GM23338 (cell line): ENCODE data around the gene ZNF219. TPM values are rescaled to one million over a fixed set of nuclear protein-coding genes. Genes with fewer than 3 reads are reported as not detected.

Experiments used
- ATAC-seq: fragments of 200-7000 bp; cut with Tn5 transposase; 3 replicates; pipeline ENCODE4 v1.9.1; 2020
- DNase-seq: peaks from one replicate; pipeline ENCODE4 v3.0.0-alpha.2; 2015; ENCODE audit warnings: low spot score
- H2AFZ ChIP-seq: fragments of 200-600 bp; sonication (generic); 2 replicates; pipeline ENCODE4 v1.8.0; 2016; ENCODE audit warnings: antibody characterized with exemption, mild to moderate bottlenecking, moderate library complexity
- H3F3A ChIP-seq: fragments of 200-600 bp; sonication (generic); replicated peaks from 2 replicates; pipeline ENCODE4 v1.8.0; 2017; ENCODE audit warnings: antibody characterized with exemption, mixed run types, low read depth
- H3K27ac ChIP-seq: fragments of 200-600 bp; sonication (generic); 2 replicates; pipeline ENCODE4 v1.6.1; 2016; ENCODE audit warnings: low read depth
- H3K27me3 ChIP-seq: fragments of 200-600 bp; sonication (generic); 2 replicates; pipeline ENCODE4 v1.8.0; 2016; ENCODE audit warnings: mild to moderate bottlenecking, mixed run types, moderate library complexity; ENCODE audit not compliant: insufficient read depth
- H3K36me3 ChIP-seq: fragments of 200-600 bp; sonication (generic); 2 replicates; pipeline ENCODE4 v1.8.0; 2016; ENCODE audit warnings: mild to moderate bottlenecking; ENCODE audit not compliant: insufficient read depth
- H3K4me1 ChIP-seq: fragments of 200-600 bp; sonication (generic); 2 replicates; pipeline ENCODE4 v1.8.0; 2016; ENCODE audit warnings: mild to moderate bottlenecking, moderate library complexity; ENCODE audit not compliant: insufficient read depth
- H3K4me2 ChIP-seq: fragments of 200-600 bp; sonication (generic); 2 replicates; pipeline ENCODE4 v1.7.1; 2017; ENCODE audit warnings: mixed run types
- H3K4me3 ChIP-seq: fragments of 200-600 bp; sonication (generic); 2 replicates; pipeline ENCODE4 v1.6.1; 2016; ENCODE audit warnings: mixed run types
- H3K79me2 ChIP-seq: fragments of 200-600 bp; sonication (generic); replicated peaks from 2 replicates; pipeline ENCODE4 v1.8.0; 2017; ENCODE audit warnings: mild to moderate bottlenecking; ENCODE audit not compliant: insufficient read depth
- H3K9me2 ChIP-seq: fragments of 200-600 bp; sonication (generic); 2 replicates; pipeline ENCODE4 v1.8.0; 2017; ENCODE audit not compliant: insufficient read depth
- H4K20me1 ChIP-seq: fragments of 200-600 bp; sonication (generic); replicated peaks from 2 replicates; pipeline ENCODE4 v1.8.0; 2017; ENCODE audit warnings: mild to moderate bottlenecking; ENCODE audit not compliant: insufficient read depth
- H3K27ac Mint-ChIP-seq: 2 replicates; pipeline ENCODE4 v1.8.0; 2020; ENCODE audit warnings: inconsistent platforms, mild to moderate bottlenecking, moderate library complexity, mixed read lengths
- H3K27me3 Mint-ChIP-seq: 3 replicates; pipeline ENCODE4 v1.8.0; 2022; ENCODE audit warnings: low read depth, mild to moderate bottlenecking, moderate library complexity, mixed read lengths, inconsistent platforms; ENCODE audit not compliant: insufficient read depth, poor library complexity
- H3K36me3 Mint-ChIP-seq: 3 replicates; pipeline ENCODE4 v1.8.0; 2021; ENCODE audit warnings: low read depth, mild to moderate bottlenecking, inconsistent platforms, moderate library complexity, mixed read lengths
- H3K4me1 Mint-ChIP-seq: 3 replicates; pipeline ENCODE4 v1.8.0; 2020; ENCODE audit warnings: mild to moderate bottlenecking, inconsistent platforms, mixed read lengths
- H3K4me3 Mint-ChIP-seq: 3 replicates; pipeline ENCODE4 v1.8.0; 2021; ENCODE audit warnings: moderate library complexity, mild to moderate bottlenecking, inconsistent platforms, mixed read lengths
- H3K9me3 Mint-ChIP-seq: 3 replicates; pipeline ENCODE4 v1.8.0; 2020; ENCODE audit warnings: moderate library complexity, mild to moderate bottlenecking, inconsistent platforms, mixed read lengths
- CREB1 ChIP-seq: fragments of 250-450 bp; sonication (Bioruptor Pico); IDR thresholded peaks from 2 replicates; pipeline ENCODE4 v1.5.0; 2020; ENCODE audit warnings: low read depth, mild to moderate bottlenecking, moderate library complexity
- EZH2phosphoT487 ChIP-seq: fragments of 200-600 bp; sonication (generic); IDR thresholded peaks from one replicate; pipeline ENCODE4 v1.8.1; 2018; ENCODE audit warnings: antibody characterized with exemption; ENCODE audit not compliant: unreplicated experiment
- JUNB ChIP-seq: IDR thresholded peaks from one replicate; pipeline ENCODE4 v1.6.1; 2016; ENCODE audit warnings: antibody characterized with exemption; ENCODE audit not compliant: unreplicated experiment
- NANOG ChIP-seq: IDR thresholded peaks from 2 replicates; pipeline ENCODE4 v1.6.1; 2016; ENCODE audit warnings: antibody characterized with exemption, borderline replicate concordance
- POLR2AphosphoS5 ChIP-seq: IDR thresholded peaks from 2 replicates; pipeline ENCODE4 v1.6.1; 2016; ENCODE audit warnings: antibody characterized with exemption, low read depth
- STAT1 ChIP-seq: IDR thresholded peaks from one replicate; pipeline ENCODE4 v1.6.1; 2016; ENCODE audit warnings: antibody characterized with exemption; ENCODE audit not compliant: unreplicated experiment
- ZNF114 ChIP-seq: fragments of 250-450 bp; sonication (Bioruptor Pico); IDR thresholded peaks from 2 replicates; pipeline ENCODE4 v1.5.0; 2020; ENCODE audit warnings: mild to moderate bottlenecking, moderate library complexity
- ZNF331 ChIP-seq: fragments of 250-450 bp; sonication (Bioruptor Pico); IDR thresholded peaks from 2 replicates; pipeline ENCODE4 v1.5.0; 2020; ENCODE audit warnings: low read depth, mild to moderate bottlenecking, moderate library complexity
- polyA plus RNA-seq: library from polyadenylated mRNA; unstranded; fragments of >200 nt; fragmentation: Nextera tagmentation; extraction: Ambion mirVana; gene quantifications from 2 replicates; pipeline ENCODE4 v1.2.1, GENCODE V29; 2016
- total RNA-seq: library from RNA; depleted of rRNA; stranded (reverse); fragments of >200 nt; shearing (Covaris generic); gene quantifications from 2 replicates; pipeline ENCODE4 v1.2.3, GENCODE V29; 2014
- TF ChIP-seq, protein P1 (sequence below): IDR thresholded peaks from one replicate; pipeline ENCODE4 v1.6.1; 2018; ENCODE audit warnings: antibody characterized with exemption; ENCODE audit not compliant: unreplicated experiment
- TF ChIP-seq, protein P2 (sequence below): IDR thresholded peaks from 2 replicates; pipeline ENCODE4 v1.6.1; 2016; ENCODE audit warnings: antibody characterized with exemption
- TF ChIP-seq, protein P3 (sequence below), 2 experiments: fragments of 200-600 bp in 1 of 2; sonication (generic) in 1 of 2; conservative IDR thresholded peaks; 2 replicates each; pipeline versions ENCODE4 v1.5.1 to v1.6.1; 2016 to 2017; ENCODE audit warnings: antibody characterized with exemption in 2 of 2, low read depth in 2 of 2, mild to moderate bottlenecking in 2 of 2, moderate library complexity in 1 of 2

Gene ZNF219
- total and polyA plus RNA-seq, 2 experiments from 2014 or later, result 37.7 to 153 TPM

DNA sequence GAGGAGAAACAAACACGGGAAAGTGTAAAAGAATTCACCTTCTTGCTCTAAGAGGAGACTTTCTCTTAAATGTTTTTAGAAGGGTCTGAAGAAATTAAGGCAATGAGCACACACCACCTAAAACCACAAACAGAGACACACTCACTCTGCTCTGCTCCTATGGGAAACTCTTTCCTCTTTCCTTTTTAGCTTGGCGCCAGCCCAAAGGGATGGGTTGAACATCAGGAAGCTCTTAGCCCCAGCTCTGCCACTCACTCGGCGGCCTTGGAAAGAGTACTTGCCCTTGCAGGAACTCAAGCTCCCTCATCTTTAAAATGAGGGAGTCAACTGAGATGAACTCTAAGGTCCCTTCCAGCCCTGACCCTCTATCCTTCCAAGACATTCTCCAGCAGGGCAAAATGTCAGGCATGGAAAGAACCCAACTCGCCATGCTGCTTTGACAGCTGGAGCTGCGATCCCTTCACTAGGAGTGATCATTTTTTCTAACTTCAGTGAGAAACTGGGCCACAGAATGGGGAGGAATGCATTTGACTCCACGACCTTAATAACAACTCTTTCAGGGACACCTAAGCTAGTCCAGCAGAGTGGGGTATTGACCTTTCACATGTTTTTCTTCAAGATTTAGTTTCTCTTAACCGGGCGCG is 41.8 kb downstream of the ZNF219 start (continued):
- TF ChIP-seq, protein P1, sequence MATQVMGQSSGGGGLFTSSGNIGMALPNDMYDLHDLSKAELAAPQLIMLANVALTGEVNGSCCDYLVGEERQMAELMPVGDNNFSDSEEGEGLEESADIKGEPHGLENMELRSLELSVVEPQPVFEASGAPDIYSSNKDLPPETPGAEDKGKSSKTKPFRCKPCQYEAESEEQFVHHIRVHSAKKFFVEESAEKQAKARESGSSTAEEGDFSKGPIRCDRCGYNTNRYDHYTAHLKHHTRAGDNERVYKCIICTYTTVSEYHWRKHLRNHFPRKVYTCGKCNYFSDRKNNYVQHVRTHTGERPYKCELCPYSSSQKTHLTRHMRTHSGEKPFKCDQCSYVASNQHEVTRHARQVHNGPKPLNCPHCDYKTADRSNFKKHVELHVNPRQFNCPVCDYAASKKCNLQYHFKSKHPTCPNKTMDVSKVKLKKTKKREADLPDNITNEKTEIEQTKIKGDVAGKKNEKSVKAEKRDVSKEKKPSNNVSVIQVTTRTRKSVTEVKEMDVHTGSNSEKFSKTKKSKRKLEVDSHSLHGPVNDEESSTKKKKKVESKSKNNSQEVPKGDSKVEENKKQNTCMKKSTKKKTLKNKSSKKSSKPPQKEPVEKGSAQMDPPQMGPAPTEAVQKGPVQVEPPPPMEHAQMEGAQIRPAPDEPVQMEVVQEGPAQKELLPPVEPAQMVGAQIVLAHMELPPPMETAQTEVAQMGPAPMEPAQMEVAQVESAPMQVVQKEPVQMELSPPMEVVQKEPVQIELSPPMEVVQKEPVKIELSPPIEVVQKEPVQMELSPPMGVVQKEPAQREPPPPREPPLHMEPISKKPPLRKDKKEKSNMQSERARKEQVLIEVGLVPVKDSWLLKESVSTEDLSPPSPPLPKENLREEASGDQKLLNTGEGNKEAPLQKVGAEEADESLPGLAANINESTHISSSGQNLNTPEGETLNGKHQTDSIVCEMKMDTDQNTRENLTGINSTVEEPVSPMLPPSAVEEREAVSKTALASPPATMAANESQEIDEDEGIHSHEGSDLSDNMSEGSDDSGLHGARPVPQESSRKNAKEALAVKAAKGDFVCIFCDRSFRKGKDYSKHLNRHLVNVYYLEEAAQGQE, result no peak
- TF ChIP-seq, protein P2, sequence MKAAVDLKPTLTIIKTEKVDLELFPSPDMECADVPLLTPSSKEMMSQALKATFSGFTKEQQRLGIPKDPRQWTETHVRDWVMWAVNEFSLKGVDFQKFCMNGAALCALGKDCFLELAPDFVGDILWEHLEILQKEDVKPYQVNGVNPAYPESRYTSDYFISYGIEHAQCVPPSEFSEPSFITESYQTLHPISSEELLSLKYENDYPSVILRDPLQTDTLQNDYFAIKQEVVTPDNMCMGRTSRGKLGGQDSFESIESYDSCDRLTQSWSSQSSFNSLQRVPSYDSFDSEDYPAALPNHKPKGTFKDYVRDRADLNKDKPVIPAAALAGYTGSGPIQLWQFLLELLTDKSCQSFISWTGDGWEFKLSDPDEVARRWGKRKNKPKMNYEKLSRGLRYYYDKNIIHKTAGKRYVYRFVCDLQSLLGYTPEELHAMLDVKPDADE, result no peak
- TF ChIP-seq NANOG (no peak), CREB1 (CRISPR knock-in tag) (no peak), ZNF114 (no peak)

DNA sequence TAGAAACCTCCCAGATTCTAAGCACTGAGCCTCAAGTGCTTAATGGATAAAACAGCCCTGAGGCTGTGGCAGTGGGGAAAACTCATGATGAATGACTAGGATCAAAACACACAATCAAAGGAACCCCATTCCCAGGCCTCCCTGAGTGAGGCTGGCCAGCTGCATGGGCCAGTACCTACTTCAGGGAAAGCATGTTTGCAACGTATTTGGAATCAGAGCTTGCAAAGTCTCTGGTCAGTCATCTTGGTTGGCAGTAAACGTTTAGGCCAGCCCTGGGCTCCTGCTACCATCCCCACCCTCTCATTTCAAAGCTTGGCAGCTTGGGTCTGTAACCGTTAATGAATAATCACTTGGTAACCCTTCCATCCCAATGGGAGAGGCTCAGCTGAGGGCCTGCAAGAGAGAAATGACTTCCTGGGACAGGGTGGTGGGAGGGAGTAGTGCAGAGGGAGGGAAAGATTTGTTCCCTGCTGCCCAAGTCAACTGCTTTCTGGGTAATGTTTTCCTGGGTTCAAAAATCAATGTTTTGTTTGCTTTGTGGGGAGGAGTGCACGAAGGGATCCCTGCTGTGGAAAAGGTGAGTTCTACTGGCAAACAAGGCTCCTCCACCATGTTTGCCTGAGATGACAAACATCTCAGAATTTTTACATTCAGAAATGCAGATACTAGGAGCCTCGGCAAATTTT is 42.9 kb downstream of the ZNF219 start:
- Mint-ChIP-seq H3K4me3 (no peak overlapping the region), H3K27me3 (peaks cover 5% of the 10 kb centered on the region), H3K27ac (no peak overlapping the region), H3K36me3 (no peaks in the 10 kb centered on the region), H3K4me1 (peaks cover 10% of the 10 kb centered on the region; the same call in 2 of the 3 replicates), H3K9me3 (no peaks in the 10 kb centered on the region)
- Histone ChIP-seq H3F3A (no peaks in the 10 kb centered on the region), H3K79me2 (no peaks in the 10 kb centered on the region), H3K4me2 (no peak overlapping the region), H3K9me2 (no peaks in the 10 kb centered on the region), H3K27ac (no peak overlapping the region), H2AFZ (peak overlapping the region; percentile 85), H3K4me3 (no peak overlapping the region), H3K27me3 (no peaks in the 10 kb centered on the region), H4K20me1 (no peaks in the 10 kb centered on the region), H3K36me3 (no peaks in the 10 kb centered on the region), H3K4me1 (peaks cover 6% of the 10 kb centered on the region; the same call in 1 of the 2 replicates)
- ATAC-seq (peak; percentile 74), DNase-seq (peak; percentile 26)
- TF ChIP-seq JUNB (no peak), STAT1 (no peak), EZH2phosphoT487 (no peak), CREB1 (CRISPR knock-in tag) (no peak), ZNF114 (no peak), NANOG (no peak), ZNF331 (no peak), POLR2AphosphoS5 (no peak)
- TF ChIP-seq, protein P3, sequence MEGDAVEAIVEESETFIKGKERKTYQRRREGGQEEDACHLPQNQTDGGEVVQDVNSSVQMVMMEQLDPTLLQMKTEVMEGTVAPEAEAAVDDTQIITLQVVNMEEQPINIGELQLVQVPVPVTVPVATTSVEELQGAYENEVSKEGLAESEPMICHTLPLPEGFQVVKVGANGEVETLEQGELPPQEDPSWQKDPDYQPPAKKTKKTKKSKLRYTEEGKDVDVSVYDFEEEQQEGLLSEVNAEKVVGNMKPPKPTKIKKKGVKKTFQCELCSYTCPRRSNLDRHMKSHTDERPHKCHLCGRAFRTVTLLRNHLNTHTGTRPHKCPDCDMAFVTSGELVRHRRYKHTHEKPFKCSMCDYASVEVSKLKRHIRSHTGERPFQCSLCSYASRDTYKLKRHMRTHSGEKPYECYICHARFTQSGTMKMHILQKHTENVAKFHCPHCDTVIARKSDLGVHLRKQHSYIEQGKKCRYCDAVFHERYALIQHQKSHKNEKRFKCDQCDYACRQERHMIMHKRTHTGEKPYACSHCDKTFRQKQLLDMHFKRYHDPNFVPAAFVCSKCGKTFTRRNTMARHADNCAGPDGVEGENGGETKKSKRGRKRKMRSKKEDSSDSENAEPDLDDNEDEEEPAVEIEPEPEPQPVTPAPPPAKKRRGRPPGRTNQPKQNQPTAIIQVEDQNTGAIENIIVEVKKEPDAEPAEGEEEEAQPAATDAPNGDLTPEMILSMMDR (conservative IDR thresholded peaks at IDR 0.05; ENCODE audit: low read depth in 2 of 2), result no peak
- TF ChIP-seq, protein P1, result no peak
